Measurements from ENCODE around the gene MVK.

- TF ChIP-seq CTCF (IDR thresholded peaks at IDR 0.05) (no peak), POLR2A (IDR thresholded peaks at IDR 0.05) (no peak)
Observed at GRCh38 chr12:109559200-109559505, 14.4 kb upstream of the MVK start.

Data from thyroid gland (tissue), 4 donors.